ENCODE data around the gene SIRPA. TPM values are rescaled to one million over a fixed set of nuclear protein-coding genes. Genes with fewer than 3 reads are reported as not detected.

SIRPA gene
- total RNA-seq, 1 experiment from 2014 or later: 6.0 TPM

DNA sequence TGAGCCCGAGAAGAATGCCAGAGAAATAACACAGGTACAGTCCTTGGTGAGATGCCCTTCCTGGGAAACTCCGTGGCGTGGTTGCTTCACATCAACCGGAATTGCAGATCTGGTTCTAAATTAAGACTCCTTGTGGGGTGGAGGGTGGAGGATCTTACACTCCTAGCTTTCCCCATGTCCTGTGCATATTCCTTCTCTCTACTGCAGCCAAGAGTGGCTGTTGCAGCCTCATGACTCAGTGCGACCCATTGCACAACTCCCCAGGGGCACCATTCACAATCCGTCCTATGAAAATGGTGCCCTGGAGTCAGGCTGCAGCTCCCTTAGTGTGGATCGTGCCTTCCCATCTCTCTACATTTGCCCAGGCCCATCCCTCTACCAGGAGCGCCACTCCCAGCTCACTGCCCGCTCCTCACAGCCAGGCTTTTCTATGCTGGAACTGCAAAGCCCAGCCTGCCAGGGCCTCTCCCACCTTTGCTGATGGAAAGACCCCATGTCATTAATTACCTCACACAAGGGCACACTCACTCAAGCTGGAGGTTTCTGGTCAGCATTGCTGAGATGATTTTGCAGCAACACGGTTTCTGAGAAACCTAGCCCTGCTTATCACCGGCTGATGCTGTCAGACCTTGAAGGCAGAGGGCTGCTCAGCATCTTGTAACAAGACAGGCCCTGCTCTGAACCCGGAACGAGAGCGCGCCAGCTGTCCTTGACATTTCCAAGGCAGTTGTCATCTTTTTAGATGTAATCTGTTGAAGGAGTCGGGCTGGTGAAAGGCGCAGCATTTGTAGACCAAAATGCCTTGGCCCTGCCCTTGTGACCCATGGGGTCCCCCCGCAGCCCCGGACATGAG is 39.7 kb downstream of the SIRPA start:
- H4K8ac ChIP-seq (replicated peaks; ENCODE audit: insufficient read length, low read depth, low read length): no peak overlapping the region
- no peak overlapping the region for H2BK15ac ChIP-seq (ENCODE audit: low read depth, low read length)
- no peaks in the 10 kb centered on the region for H3K4me1 ChIP-seq (ENCODE audit: insufficient read depth, low read length)
- H4K5ac ChIP-seq (ENCODE audit: insufficient read length, low read depth, low read length): no peak overlapping the region
- no peak overlapping the region for H4K91ac ChIP-seq (ENCODE audit: insufficient read length, low read depth, low read length)
- H3K23ac ChIP-seq (ENCODE audit: insufficient read length, low read depth, low read length): no peak overlapping the region
- no peak overlapping the region for H3K56ac ChIP-seq (ENCODE audit: insufficient read length, low read depth, low read length)
- H3K18ac ChIP-seq (ENCODE audit: insufficient read length, low read depth, low read length): no peak overlapping the region
- Mint-ChIP-seq H3K27ac (peak overlapping the region in 1 of 3 experiments; percentile 47; a peak in 1 of 7 replicates), H3K36me3 (ENCODE audit: insufficient read depth in 1 of 3, low read depth in 3 of 3) (peaks cover 2 to 10% (median 6%) of the 10 kb centered on the region in 3 experiments; a peak in 5 of 7 replicates), H3K27me3 (ENCODE audit: low read depth) (peaks cover 4% of the 10 kb centered on the region), H3K4me1 (peaks cover 2 to 8% of the 10 kb centered on the region in 2 experiments; a peak in 2 of 4 replicates), H3K4me3 (no peak overlapping the region), H3K9me3 (no peaks in the 10 kb centered on the region)
- H3K4ac ChIP-seq (ENCODE audit: low read depth, low read length): no peak overlapping the region
- H3T11ph ChIP-seq (ENCODE audit: low read length): no peak overlapping the region
- TF ChIP-seq, protein P1, sequence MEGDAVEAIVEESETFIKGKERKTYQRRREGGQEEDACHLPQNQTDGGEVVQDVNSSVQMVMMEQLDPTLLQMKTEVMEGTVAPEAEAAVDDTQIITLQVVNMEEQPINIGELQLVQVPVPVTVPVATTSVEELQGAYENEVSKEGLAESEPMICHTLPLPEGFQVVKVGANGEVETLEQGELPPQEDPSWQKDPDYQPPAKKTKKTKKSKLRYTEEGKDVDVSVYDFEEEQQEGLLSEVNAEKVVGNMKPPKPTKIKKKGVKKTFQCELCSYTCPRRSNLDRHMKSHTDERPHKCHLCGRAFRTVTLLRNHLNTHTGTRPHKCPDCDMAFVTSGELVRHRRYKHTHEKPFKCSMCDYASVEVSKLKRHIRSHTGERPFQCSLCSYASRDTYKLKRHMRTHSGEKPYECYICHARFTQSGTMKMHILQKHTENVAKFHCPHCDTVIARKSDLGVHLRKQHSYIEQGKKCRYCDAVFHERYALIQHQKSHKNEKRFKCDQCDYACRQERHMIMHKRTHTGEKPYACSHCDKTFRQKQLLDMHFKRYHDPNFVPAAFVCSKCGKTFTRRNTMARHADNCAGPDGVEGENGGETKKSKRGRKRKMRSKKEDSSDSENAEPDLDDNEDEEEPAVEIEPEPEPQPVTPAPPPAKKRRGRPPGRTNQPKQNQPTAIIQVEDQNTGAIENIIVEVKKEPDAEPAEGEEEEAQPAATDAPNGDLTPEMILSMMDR (conservative IDR thresholded peaks at IDR 0.05): no peak
- H3K79me2 ChIP-seq (ENCODE audit: insufficient read depth, low read length): no peaks in the 10 kb centered on the region
- H3K9me3 ChIP-seq (ENCODE audit: control insufficient read depth, low read depth, low read length): no peaks in the 10 kb centered on the region
- H3K4me2 ChIP-seq (ENCODE audit: insufficient read depth, insufficient read length, low read length): no peak overlapping the region
- no peaks in the 10 kb centered on the region for H4K20me1 ChIP-seq (ENCODE audit: control insufficient read depth, insufficient read depth, insufficient read length)
- no peaks in the 10 kb centered on the region for H3K27me3 ChIP-seq (ENCODE audit: insufficient read depth, low read length)
- no peaks in the 10 kb centered on the region for H3K23me2 ChIP-seq (ENCODE audit: insufficient read length, low read depth, low read length, poor library complexity, severe bottlenecking)
- H2BK12ac ChIP-seq (ENCODE audit: insufficient read length, low read depth, low read length): no peak overlapping the region
- no peak for DNase-seq
- no peak overlapping the region for H2BK20ac ChIP-seq (ENCODE audit: low read depth, low read length, poor library complexity, severe bottlenecking)
- no peak overlapping the region for H3K27ac ChIP-seq (ENCODE audit: insufficient read length, low read depth, low read length)
- no peak overlapping the region for H2BK5ac ChIP-seq (ENCODE audit: insufficient read length, low read length)
- no peak overlapping the region for H3K14ac ChIP-seq (ENCODE audit: insufficient read depth, low read length)
- WGBS (ENCODE audit: extremely low coverage, insufficient read length, low lambda C conversion rate): no CpG with 5 or more reads among the region's 19 CpGs
- H3K79me1 ChIP-seq (ENCODE audit: insufficient read depth, low read depth, low read length, poor library complexity, severe bottlenecking): no peaks in the 10 kb centered on the region
- no peak overlapping the region for H2AFZ ChIP-seq (ENCODE audit: low read length)
- no peak overlapping the region for H2BK120ac ChIP-seq (ENCODE audit: low read depth, low read length, poor library complexity, severe bottlenecking)
- no peak overlapping the region for H2AK5ac ChIP-seq (ENCODE audit: insufficient read length, low read length)
- no peak overlapping the region for H3K9ac ChIP-seq (ENCODE audit: extremely low read depth, insufficient read length, low read length)

Measured in H9 (cell line).